Measurements from ENCODE around the gene TAF12.
"Not testable (repeated sequence)": the region's sequence is repeated elsewhere in the genome, so short reads cannot be mapped to it uniquely, and the experiment has no call there.

Gene TAF12

GRCh38 chr1:28581531-28582247, 61.2 kb downstream of the TAF12 start:
- DNase-seq: peak; percentile 95 to 97

- peak; percentile 30 to 54 for DNase-seq
Measured at GRCh38 chr1:28580722-28581530, 61.9 kb downstream of the TAF12 start.

GRCh38 chr1:28579401-28579800, 63.5 kb downstream of the TAF12 start:
- no peak for DNase-seq

- no peak for DNase-seq
Measured at GRCh38 chr1:28578696-28579218, 64.1 kb downstream of the TAF12 start.

- no peak for DNase-seq
Measured at GRCh38 chr1:28577738-28578536, 64.9 kb downstream of the TAF12 start.

GRCh38 chr1:28577052-28577678, 65.7 kb downstream of the TAF12 start:
- no peak for DNase-seq

GRCh38 chr1:28573564-28573963, 69.3 kb downstream of the TAF12 start:
- DNase-seq: no peak

- not testable (repeated sequence) for DNase-seq
Measured at GRCh38 chr1:28572891-28573290, 70.0 kb downstream of the TAF12 start.

GRCh38 chr1:28571911-28572310, 71.0 kb downstream of the TAF12 start:
- no peak for DNase-seq

GRCh38 chr1:28566931-28567330, 75.9 kb downstream of the TAF12 start:
- DNase-seq: no peak

- no peak for DNase-seq
Measured at GRCh38 chr1:28565726-28566125, 77.1 kb downstream of the TAF12 start.

- no peak for DNase-seq
Measured at GRCh38 chr1:28565040-28565439, 77.8 kb downstream of the TAF12 start.

- no peak for DNase-seq
Measured at GRCh38 chr1:28564310-28564709, 78.6 kb downstream of the TAF12 start.

- DNase-seq: no peak
Measured at GRCh38 chr1:28560886-28561285, 82.0 kb downstream of the TAF12 start.
